Measurements from ENCODE around the gene MTCL3.

The MTCL3 gene

DNA sequence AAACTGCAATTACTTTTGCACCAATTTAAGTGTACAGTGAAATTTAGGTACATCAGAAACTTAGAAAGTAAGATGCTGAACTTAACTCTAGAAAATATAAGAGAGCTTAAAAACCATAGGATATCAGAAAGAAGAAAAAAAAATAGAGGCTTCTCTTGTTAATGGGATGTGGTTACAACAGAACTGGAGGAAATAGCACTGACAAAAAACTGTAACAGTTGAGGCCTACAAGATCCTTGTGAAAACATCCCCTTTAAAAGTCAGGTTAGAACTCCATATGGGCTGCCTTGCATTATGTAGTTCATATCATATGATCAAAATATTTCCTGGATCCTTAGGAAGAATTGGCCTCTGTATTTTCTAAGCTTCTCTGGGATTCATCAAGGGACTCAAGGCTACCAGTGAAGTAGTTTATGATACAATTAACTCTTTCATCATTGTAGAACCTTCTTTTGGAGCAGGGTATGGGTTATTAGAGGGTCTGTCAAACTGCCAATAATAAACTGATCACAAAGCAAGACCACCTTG lies 24.8 kb downstream of the MTCL3 start:
- TF ChIP-seq REST (IDR thresholded peaks at IDR 0.05; ENCODE audit: low read depth) = no peak
- no peak for TF ChIP-seq EGR1 (IDR thresholded peaks at IDR 0.05)
- TF ChIP-seq YY1 (IDR thresholded peaks at IDR 0.05; ENCODE audit: low read depth) = no peak
- no peak for TF ChIP-seq ZBTB7A (IDR thresholded peaks at IDR 0.05; ENCODE audit: low read depth)
- no peak for TF ChIP-seq TEAD4 (IDR thresholded peaks at IDR 0.05)
- TF ChIP-seq, protein P1, sequence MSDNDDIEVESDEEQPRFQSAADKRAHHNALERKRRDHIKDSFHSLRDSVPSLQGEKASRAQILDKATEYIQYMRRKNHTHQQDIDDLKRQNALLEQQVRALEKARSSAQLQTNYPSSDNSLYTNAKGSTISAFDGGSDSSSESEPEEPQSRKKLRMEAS (IDR thresholded peaks at IDR 0.05) = no peak
- TF ChIP-seq FOXM1 (IDR thresholded peaks at IDR 0.05; ENCODE audit: borderline replicate concordance, low read depth) = no peak
- no peak for TF ChIP-seq USF1 (IDR thresholded peaks at IDR 0.05)
- TF ChIP-seq CREB1 (IDR thresholded peaks at IDR 0.05; ENCODE audit: low read depth) = no peak
- TF ChIP-seq RAD21 (IDR thresholded peaks at IDR 0.05; ENCODE audit: low read depth) = no peak
- no peak for TF ChIP-seq CEBPB (IDR thresholded peaks at IDR 0.05)
- TF ChIP-seq NFIC (IDR thresholded peaks at IDR 0.05) = no peak
- TF ChIP-seq EP300 (IDR thresholded peaks at IDR 0.05; ENCODE audit: borderline replicate concordance) = no peak
- no peak for TF ChIP-seq TAF1 (IDR thresholded peaks at IDR 0.05; ENCODE audit: low read depth)
- no peak for TF ChIP-seq TCF12 (IDR thresholded peaks at IDR 0.05; ENCODE audit: low read depth)

GRCh38 chr6:127489248-127489647 lies 29.9 kb downstream of the MTCL3 start:
- no peak for TF ChIP-seq TEAD4 (IDR thresholded peaks at IDR 0.05)
- no peak for TF ChIP-seq RAD21 (IDR thresholded peaks at IDR 0.05; ENCODE audit: low read depth)
- no peak for TF ChIP-seq YY1 (IDR thresholded peaks at IDR 0.05; ENCODE audit: low read depth)
- no peak for TF ChIP-seq ZBTB7A (IDR thresholded peaks at IDR 0.05; ENCODE audit: low read depth)
- no peak for TF ChIP-seq USF1 (IDR thresholded peaks at IDR 0.05)
- no peak for TF ChIP-seq TAF1 (IDR thresholded peaks at IDR 0.05; ENCODE audit: low read depth)
- TF ChIP-seq REST (IDR thresholded peaks at IDR 0.05; ENCODE audit: low read depth) = no peak
- TF ChIP-seq, protein P1 (IDR thresholded peaks at IDR 0.05) = no peak
- TF ChIP-seq CREB1 (IDR thresholded peaks at IDR 0.05; ENCODE audit: low read depth) = no peak
- no peak for TF ChIP-seq NFIC (IDR thresholded peaks at IDR 0.05)
- TF ChIP-seq FOXM1 (IDR thresholded peaks at IDR 0.05; ENCODE audit: borderline replicate concordance, low read depth) = no peak
- TF ChIP-seq EGR1 (IDR thresholded peaks at IDR 0.05) = no peak
- no peak for TF ChIP-seq TCF12 (IDR thresholded peaks at IDR 0.05; ENCODE audit: low read depth)
- TF ChIP-seq CEBPB (IDR thresholded peaks at IDR 0.05) = no peak
- no peak for TF ChIP-seq EP300 (IDR thresholded peaks at IDR 0.05; ENCODE audit: borderline replicate concordance)

GRCh38 chr6:127486934-127487333 lies 32.2 kb downstream of the MTCL3 start:
- TF ChIP-seq RAD21 (IDR thresholded peaks at IDR 0.05; ENCODE audit: low read depth) (no peak), NFIC (IDR thresholded peaks at IDR 0.05) (no peak), EP300 (IDR thresholded peaks at IDR 0.05; ENCODE audit: borderline replicate concordance) (no peak), TAF1 (IDR thresholded peaks at IDR 0.05; ENCODE audit: low read depth) (no peak)
- TF ChIP-seq, protein P1 (IDR thresholded peaks at IDR 0.05) = no peak

DNA sequence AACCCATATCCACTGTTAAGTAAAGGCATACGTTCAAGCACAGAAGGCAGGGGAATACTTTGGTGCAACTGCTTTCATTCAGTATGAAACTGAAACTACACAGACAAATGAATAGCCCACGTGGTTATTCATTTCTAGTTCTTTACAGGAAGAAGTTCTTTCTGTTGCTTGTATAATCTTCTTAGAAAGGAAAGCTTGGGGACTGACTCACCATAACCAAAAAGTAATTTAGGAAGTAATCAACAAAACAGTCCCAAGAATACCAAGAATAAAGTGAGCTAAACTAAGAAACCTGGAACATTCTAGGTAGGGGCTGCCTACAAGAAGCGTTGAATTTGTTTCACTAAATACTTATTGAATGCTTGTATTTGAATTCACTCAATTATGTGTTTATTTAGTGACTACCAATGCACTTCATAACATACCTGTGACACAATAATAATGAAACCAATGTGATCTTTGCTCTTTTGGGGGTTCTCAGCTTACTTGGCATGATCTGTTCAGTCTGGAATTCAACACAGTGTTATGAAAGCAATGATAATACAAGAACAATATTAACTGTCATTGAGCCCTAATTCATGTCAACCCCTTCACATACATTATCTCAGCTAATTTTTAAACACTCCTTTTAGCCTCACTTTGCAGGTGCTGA lies 34.8 kb downstream of the MTCL3 start:
- TF ChIP-seq USF1 (IDR thresholded peaks at IDR 0.05) (no peak), EGR1 (IDR thresholded peaks at IDR 0.05) (no peak), FOXM1 (IDR thresholded peaks at IDR 0.05; ENCODE audit: borderline replicate concordance, low read depth) (no peak), REST (IDR thresholded peaks at IDR 0.05; ENCODE audit: low read depth) (no peak), NFIC (IDR thresholded peaks at IDR 0.05) (no peak), CREB1 (IDR thresholded peaks at IDR 0.05; ENCODE audit: low read depth) (no peak), YY1 (IDR thresholded peaks at IDR 0.05; ENCODE audit: low read depth) (no peak)
- TF ChIP-seq, protein P1 (IDR thresholded peaks at IDR 0.05) = no peak

All from Ishikawa (cell line).